Dedifferentiated amniotic fluid mesenchymal stem cell (primary cell): Measurements from ENCODE around the gene SLC1A7.

Experiments used
- DNase-seq: peaks from one replicate; pipeline ENCODE4 v3.0.0-alpha.2; 2016; ENCODE audit errors: extremely low spot score

The SLC1A7 gene

DNA sequence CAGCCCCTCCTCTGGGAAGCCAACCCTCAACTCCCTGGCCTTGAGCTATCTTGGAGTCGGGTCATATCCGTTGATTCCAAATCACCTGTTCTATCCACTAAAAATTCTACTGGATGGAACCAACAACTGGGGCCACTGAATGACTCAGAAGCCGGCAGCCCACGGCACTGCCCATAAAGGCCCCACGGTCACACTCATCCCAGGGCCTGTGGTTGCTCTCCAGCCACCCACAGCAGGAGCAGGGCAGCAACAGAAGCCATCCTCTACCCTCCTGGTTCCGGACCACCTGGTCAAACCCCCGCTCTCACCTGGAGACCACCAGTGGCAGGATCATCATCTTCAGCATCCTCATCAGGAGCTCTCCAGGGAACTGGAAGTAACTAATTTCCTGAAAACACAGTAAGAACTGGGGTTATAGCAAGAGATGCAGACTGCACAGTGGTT is 8.4 kb downstream of the SLC1A7 start:
- DNase-seq: no peak

DNA sequence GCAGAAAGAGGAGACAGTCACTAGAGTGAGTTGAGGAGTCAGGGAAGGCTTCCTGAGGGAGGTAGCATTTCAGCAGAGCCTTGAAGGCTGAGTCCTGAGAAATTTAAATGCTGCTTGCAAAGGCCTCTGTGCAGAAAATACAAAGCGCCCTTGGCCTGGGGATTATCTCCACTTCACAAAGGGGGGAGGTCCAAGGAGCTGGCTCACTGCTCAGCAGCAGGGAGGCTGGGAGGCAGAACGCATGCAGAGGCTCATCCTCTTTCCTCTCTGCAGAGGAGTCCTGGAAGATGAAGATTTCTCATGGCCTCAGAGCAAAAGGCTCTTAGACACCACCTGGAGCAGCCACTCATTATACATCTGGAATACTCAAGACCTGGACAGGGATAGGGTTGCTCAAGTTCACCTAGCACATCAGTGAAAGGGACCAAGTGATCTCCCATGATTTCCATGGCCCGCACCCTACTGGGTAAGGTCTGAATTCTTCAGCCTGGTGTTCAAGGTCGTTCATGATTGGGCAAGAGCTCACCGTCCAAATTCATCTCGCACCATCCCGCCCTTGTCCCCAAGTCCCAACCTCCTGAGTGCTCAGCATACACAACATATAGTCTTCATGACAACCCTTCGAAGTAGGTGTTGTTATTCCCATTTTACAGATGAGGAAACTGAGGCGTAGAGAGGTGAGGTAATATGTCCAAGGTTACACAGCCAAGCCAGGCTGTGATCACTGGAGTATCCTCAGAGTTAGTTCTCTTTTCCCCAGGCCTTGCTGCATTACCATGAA is 9.0 kb downstream of the SLC1A7 start:
- no peak for DNase-seq

DNA sequence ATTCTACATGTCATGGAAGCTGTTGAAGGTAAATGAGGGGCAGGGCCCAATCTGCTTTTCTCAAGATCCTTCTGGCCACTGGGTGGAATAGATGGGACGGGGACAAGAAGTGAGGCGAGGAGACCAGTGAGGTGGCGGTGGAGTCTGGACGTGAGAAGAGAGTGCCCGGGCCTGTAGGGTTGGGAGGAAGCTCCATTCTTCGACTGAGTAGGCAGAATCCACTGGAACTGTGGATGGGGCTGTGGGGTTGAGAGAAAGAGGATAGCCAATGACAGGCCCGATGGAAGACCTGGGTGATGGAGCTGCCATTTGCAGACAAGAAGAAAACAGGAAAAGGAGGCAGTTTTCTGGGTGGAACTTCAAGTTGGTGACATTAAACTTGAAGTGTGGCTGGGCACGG is 10.3 kb downstream of the SLC1A7 start:
- DNase-seq: no peak

DNA sequence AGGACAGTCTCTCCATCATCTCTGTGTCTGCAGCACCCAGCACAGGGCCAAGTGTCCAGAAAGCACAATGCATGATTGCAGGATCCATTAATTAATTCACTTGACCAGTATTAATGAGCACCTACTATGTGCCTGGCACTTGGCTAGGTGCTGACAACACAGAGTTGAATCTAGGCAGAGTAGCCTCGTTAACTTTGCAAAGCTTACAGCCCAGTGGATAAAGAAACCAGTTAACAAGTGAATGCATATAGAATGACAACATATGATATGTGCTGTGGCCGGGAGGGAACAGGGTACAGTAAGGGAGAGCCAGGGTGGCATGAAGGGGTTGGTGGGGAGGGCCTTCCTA is 10.9 kb downstream of the SLC1A7 start:
- DNase-seq: no peak

DNA sequence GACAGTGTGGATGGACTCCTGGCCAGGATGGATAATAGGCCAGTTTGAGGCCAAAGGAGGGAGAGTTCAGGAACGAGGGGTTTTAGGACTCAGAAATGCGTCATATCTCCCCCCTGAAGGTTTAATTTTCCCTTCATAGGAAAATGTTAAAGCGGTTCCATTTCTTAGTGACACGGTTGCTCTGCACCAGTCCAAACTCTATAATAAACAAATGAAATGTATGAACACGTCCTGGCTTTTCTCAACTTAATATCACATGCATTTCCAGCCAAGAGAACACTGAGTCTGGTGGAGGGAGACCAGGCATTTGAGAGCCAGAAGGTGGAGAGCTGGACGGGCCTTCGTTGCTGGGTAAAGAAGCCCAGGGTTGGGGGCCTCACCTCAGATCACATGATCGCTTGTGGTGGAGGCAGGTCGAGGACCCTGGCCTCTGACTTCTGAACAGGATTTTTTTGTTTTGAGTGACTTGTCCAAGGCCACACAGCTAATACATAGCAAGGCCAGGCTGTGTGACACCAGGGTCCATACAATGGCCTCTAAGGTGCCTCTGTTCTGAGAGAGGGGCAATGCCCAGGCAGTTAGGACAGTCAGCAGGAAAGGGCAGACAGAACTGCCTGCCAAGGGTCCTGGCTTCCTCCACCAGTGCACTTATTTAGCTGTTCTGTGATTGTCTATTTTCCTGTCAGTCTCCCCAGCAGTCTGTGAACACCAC is 11.4 kb downstream of the SLC1A7 start:
- DNase-seq: no peak

DNA sequence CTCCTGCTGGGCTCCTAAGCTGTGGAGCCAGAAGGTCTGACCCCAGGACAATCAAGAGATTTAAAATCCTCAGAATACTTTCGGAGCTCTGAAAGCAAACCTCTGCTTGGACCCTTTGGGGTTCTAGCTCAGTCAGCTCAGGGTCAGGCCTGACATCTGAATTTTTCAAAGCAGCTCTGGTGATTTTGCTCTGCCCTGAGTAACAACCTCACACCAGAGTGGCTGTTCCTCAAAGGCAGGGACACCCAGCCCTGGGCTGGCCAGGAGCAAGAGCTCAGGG is 11.9 kb downstream of the SLC1A7 start:
- no peak for DNase-seq

DNA sequence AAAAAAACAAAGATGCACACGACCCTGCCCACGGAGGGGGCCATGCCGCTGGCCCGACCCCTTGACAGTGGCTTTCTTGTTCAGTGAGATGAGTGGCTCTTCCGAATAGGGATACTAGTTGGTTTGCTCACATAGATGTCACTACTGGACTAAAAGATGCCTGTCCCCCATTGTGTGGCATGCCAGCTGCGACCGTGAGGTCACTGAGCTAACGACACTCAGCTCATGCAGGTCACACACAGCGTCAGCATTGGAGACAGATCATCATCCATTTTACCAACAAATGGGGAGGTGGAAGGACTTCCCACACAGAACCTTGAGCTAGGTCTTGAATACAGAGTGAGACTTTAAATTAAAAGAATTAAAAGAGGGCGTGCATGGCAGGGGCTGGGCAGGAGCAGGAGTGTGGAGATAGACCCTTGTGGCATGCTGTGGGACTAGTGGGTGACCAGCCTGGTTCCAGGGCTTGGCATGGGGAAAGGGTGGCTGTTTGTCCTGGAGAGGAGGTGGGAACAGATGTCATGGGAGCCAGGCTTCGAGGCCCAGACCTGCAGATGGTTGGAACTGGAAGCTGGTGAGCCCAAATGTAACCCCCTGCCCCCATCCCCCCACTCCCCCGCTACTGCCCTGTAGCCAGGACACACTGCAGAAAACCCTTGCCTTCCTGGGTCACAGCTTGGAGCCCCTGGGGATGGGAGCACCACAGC is 12.4 kb downstream of the SLC1A7 start:
- DNase-seq: no peak

DNA sequence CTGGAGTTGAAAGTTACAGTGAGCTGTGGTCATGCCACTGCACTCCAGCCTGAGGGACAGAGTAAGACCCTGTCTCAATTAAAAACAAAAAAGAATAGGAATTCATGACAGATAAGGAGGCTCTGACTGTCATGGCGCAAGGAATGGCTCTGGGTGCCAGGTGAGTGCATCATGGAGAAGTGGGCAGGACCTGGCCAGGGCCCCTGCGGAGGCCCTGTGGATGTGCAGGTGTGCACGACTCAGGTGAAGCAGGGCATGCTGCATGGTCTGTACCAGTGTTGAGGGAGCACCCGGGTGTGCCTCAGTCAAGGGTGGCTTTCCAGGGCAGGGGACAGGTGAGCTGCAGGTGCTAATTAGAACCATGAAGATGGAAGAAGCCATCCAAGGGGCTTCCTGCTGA is 14.0 kb downstream of the SLC1A7 start:
- no peak for DNase-seq

DNA sequence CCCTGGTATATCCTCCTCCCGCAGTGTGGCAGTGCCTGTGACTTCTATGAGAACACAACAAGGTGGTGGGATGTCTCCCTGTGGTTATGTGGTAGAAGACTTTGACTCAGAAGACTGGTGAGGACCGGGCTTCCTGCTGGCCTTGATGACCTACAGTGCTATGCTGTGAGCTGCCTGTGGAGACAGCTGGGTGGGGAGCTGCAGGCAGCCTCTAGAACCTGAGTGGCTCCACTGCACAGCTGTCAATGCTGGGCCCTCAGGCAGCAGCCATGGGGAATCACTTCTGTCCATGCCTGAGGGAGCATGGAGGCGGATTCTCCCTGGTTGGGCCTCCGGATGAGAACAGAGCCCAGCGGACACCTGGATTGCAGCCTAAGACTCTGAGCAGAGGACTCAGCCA is 14.9 kb downstream of the SLC1A7 start:
- DNase-seq: no peak

DNA sequence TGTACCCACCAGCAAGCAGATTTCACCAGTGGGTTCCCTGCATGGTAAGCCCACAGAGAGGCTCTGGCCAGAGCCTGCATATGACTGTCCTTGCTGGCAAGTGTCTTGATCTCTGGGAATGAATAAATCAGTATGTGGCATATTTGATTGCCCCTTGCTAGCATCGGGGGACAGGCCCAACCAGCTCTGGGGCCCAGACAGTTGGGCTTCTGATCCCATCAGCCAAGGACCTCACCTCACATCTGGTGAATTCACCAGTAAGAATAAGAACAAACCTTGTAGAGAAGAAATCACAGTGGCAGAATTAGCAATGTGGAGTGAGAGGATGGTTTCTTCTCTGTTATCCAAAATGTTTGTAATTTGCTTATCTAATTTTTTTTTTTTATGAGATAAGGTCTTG is 15.9 kb downstream of the SLC1A7 start:
- DNase-seq: no peak

DNA sequence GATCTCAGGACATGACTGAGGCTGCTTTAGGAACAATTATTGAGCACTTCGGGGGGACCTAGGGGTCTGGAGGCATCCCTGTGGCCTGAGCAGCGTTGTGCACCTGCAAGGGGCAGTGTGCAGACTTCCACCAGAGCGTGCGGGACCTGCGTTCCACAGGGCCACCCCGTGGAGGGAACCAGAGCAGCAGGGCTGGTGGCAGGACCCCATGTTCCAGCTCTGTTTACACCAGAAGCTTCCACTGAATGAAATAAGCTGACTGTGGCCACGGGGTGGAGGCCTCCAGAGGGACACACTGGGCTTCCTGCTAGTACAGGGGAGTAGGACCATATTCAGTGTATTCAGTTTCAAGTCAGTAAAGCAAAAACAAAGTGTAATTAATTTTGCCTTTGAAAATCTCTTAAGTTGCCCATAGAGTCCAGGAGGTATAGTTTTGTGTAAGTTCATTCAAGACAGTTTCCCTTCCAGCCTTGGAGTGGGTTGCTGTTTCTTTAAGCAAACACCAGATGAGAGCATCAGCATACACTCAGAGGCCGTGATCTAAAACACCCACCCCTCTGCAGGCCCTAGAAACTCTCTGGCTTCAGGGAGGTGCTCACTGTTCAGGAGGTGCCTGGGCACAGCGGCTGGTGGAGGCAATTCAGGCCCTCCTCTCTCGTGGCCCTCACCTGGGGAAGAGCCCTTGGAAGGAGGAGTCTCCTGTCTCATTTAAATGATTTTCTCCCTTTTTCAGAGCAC is 16.6 kb downstream of the SLC1A7 start:
- DNase-seq: no peak

DNA sequence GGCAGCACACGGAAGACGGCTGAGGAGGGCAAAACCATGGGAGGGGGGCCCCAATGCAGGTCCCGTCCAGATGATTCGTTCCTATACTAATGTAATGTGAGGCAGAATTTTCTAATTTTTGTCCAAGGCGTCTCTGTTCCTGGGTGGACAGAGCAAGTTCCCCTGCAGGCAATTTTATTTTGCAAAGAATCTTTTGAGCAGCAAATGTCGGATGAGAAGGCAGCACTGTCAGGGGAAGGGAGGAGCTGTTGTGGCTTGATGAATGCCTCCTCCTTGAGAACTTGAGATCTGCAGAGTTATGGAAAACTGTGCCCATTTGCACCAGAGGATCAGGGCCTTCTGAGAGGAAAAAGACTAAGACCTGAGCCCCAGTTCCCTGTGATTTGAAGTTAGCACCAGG is 17.3 kb downstream of the SLC1A7 start:
- no peak for DNase-seq

DNA sequence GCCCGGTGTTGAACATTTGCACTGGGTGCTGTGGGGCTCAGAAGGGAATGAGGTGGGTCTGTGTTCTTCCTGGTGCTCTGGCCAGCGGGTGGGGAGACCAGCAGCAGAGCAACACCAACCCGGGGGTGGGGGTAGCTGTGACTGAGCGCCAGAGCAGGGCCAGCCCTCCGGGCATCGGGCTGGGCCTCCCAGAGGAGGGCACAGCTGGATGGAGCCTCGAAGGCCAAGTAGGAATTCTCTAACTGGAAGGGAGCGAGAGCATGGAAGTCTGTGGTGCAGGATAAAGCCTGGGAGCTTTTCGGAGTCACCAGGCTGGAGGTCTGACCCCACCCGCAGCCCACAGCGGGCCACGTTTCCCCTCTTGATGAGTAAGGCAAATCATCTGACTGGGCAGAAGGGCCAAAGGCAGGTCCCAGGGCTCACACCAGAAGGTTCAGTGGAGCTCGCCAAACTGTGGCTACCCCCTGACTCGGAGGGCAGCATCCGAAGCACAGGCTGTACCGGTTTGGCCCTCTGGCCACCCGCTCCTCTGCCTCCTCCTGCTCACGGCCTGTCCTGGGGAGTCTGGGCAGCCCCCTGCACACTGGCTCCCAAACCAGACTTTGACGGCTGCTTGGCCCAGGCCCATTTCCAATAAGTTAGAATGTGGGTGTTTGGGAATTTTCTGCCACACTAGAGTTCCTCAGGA is 18.8 kb downstream of the SLC1A7 start:
- no peak for DNase-seq

DNA sequence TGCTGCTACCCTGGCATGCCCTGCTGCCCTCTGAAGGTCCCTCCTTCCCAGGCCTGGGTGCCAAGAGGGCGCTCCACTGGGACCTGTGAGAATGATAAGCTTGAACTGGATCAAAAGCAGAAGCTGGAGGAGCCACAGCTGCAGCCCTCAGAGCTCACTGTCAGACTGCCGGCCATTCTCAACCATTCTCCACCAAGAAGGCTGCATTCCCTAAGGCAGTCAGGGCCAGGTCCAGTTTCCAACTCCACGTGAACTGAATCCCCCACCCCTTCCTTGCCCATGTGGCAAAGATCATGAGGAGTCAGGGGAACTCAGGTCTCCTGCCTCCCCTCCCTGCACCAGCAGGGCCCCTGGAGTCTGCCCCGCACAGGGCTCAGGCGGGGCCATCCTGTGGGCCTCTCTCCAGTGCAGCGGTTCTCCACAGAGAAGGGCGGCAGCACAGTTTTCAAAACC is 19.5 kb downstream of the SLC1A7 start:
- no peak for DNase-seq

DNA sequence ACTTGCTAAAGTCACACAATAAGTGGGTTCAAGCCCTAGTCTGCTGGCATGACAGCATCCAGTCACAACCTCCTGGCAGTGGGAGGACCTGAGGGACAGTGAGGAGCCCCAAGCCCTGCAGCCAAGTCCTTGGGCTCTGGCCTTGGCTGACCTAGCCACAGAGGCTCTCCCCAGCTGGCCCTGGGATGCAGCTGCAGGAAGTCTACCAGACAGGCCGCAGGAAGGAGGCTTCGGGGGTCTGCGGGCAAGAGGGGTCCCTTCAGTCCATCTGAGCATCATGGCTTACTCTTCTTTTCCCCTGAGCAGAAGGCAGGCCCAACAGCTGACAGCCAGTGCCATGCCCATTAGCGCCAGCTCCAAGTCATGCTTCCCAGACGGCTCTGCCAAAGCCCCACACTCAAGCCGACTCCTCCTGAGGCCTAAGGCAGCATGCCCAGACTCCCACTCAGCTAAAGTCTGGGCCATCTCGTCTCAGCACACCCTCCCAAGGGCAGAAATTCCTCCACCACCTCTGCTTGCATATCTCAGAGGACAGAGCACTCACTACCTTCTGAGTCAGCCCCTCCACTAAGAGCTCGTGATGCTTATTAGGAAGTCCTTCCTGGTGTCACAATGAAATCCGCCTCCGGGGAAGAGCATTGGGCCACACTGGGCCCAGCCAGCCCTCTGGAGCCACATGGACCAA is 20.1 kb downstream of the SLC1A7 start:
- DNase-seq: no peak

DNA sequence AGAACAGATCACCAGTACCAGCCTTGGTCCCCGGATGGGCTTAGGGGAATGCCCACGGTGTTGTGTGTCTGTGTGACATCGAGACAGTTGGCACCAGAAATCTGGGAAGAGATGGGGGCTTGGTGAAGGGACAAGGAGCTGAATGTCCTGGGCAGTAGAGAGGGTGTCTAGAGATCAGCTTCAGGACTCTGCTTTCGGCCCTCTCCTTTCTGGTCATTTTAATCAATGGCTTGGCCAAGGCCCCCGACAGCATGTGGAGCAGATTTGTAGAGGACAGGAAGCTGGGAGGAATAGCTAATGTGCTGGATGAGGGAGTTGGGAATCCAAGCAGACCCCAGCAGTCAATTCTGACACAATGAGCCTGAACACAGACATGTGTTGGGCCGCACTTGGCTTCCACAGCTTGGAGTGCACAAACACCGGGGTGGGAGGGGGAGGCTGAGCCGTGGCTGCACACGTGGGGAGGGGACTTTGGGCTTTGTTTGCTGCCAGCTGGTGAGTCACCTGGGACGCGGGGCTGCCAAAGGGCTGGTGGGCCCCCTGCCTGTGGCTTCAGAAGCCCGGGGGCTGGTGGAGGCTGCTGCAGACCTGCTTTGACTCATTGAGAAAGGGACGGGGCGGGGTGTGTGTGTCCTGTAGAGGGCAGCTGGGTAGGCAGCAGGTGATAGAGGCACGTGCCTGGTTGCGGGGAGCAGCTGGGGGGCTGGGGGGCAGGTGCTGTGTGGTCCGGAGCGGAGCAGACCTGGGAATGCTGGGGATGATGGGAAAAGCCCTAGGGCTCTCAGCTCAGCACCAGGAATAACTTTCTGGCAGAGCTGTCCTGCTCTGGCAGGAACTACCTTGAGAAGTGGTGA is 20.9 kb downstream of the SLC1A7 start:
- DNase-seq: no peak

DNA sequence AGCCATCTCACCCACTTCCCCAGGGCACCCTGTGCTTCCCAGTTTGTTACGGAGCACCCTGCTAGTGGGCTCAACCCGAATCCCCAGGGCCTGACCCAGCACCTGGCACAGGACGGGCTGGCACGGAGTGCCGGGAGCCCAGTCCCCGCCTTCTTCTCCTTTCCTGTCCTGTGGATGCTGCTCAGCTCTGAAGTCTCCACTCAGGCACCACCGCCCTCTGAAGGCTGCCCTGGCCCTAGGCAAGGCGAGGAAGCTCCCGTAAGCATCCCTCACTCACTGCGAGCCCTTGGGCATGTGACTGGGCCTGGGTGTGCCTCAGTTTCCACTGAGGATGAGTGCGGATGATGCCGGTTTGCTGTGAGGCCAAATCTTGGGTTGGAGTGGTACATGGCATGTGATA is 21.8 kb downstream of the SLC1A7 start:
- DNase-seq: no peak

DNA sequence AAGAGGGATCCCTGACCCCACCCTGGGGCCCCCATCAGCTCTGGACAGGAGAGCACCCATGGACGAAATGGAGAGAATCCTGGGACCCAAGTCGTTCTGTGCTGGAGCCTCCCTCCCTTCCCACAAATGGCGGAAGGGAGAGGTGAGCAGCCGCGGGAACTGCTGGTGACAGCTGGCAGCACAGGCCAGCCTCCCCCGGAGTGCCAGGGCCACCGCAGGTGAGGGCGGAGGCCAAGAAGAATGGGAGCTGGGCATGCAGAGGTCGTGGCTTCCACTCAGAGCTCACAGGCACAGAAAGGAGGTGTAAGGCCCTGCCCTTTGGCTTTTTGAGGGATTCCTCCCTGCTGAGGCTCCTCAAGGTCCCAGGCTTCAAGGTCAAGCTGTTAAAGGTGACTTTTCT is 24.6 kb downstream of the SLC1A7 start:
- DNase-seq: no peak

DNA sequence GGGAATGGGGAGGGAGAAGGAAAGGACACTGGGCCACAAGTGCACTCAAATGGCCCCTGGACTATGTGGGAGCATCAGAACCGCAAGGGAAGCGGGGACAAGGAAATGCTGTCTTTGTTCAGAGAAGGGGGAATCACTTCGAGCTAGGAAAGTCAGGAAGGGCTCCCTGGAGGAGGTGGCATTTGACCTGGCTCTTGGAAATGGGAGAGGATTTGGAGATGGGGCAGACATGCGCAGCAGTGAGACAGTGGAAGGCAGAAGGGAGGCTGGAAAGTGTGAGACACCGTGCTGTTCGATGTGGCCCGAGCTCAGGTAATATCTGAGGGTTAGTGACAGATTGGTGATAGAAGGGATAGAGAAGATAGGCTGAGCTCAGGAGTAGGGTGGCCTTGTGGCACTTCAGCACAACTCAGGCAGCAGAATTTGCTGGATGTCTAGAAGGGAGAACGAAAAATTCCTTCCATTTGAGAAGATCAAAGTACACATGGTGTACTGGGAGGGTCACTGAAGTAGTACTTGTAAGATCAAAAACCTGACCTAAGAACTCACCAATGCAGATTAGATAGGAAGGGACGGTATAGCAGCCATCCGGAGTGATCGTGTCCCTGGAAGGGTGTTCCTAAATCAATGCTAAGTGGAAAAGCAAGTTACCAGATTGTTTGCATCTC is 25.4 kb downstream of the SLC1A7 start:
- DNase-seq: no peak

DNA sequence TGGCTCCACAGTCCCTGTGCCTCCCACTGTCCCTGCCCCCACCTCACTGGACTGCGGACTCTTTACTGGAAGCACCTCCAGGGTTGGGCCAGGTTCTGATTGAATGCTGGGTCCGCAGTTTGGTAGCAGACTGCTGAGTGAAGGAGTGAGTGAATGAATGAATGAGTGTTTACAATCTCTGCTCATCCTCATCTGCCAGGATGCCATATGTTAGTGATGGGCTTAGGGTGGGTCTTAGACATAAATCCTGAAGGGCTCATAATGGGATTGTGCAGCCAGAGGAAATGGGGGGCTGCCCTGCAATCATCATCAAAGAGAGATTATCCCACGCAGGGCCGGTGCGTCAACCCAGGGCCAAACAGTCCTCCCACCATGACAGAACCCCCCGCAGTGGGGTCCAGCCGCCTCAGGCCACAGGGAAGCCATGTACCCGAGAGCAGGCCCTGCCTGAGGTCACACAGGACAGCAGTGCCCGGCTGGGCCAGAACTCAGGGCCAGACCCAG is 26.1 kb downstream of the SLC1A7 start:
- no peak for DNase-seq
